AG04449 (cell line): ENCODE data around the gene POU2F3.

Source experiments
- CTCF ChIA-PET: fragments of 350-600 bp; formaldehyde crosslinking; extraction: SDS; loops from one replicate; lab custom pipeline; 2021; ENCODE audit warnings: antibody characterized with exemption; lab: Yijun Ruan, JAX
- POLR2A ChIA-PET: fragments of 400-600, 350-600 bp; formaldehyde crosslinking; extraction: SDS; loops from one replicate; lab custom pipeline; 2020; ENCODE audit warnings: antibody characterized with exemption, inconsistent platforms; lab: Yijun Ruan, JAX
- DNase-seq: peaks from one replicate; pipeline ENCODE4 v3.0.0-alpha.2; 2010; ENCODE audit warnings: low read depth, low spot score
- H3K4me3 ChIP-seq: 2 replicates; pipeline ENCODE4 v1.5.1; 2011; ENCODE audit warnings: low read depth, mild to moderate bottlenecking, control low read depth, low read length
- TF ChIP-seq, protein P1 (sequence below): IDR thresholded peaks from one replicate; pipeline ENCODE4 v1.5.1; 2011; ENCODE audit warnings: mild to moderate bottlenecking, moderate library complexity, low read length, control low read depth, inconsistent platforms; ENCODE audit not compliant: insufficient read depth; ENCODE audit errors: missing control alignments

POU2F3 gene

DNA sequence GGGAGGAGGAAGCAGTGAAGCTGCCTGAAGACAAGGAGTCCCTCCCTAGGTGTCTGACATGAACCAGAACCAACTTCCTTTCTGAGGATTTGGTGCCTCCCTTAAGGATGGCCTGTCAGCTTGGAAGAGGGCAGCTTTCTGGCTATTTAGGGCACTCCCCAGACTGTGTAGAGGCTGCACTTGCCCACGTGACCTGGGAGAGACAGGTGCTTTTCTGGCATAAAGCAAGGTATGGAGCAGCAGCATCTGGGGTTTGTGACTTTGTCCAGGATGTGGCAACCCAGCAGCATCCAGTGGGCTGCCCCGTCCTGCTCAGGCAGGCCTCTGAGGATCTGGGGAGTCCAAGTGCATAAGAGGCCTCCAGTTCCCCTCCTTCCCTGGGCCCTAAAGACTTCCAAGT is 43.2 kb downstream of the POU2F3 start:
- no peak overlapping the region for H3K4me3 ChIP-seq
- TF ChIP-seq, protein P1, sequence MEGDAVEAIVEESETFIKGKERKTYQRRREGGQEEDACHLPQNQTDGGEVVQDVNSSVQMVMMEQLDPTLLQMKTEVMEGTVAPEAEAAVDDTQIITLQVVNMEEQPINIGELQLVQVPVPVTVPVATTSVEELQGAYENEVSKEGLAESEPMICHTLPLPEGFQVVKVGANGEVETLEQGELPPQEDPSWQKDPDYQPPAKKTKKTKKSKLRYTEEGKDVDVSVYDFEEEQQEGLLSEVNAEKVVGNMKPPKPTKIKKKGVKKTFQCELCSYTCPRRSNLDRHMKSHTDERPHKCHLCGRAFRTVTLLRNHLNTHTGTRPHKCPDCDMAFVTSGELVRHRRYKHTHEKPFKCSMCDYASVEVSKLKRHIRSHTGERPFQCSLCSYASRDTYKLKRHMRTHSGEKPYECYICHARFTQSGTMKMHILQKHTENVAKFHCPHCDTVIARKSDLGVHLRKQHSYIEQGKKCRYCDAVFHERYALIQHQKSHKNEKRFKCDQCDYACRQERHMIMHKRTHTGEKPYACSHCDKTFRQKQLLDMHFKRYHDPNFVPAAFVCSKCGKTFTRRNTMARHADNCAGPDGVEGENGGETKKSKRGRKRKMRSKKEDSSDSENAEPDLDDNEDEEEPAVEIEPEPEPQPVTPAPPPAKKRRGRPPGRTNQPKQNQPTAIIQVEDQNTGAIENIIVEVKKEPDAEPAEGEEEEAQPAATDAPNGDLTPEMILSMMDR = no peak
- ChIA-PET CTCF (interaction anchor here (1.2 to 2.0 kb wide), 2 partner anchors 18 to 24 kb away, joined by 3 to 8 read pairs; no protein-coding TSS in a partner anchor), POLR2A (no interaction called here)
- no peak for DNase-seq

DNA sequence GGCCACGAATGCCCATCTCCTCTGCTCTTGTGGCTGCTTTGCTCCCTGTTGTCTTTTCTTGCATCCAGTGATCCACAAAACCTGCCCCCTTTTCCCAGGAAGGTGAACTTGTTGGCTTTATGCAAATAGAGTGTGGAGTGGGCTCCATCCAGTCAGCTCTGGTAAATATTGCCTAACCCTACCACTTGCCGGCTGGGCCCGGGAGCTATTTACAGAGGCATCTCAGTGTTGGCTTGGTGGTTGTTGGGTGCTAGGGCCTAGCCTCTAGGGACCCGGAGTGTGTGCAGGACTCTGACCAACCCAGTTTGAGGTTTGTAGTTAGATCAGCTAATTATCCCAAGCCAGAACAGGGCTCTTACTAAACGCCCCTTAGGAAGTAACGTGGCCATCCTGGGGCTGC is 44.3 kb downstream of the POU2F3 start:
- POLR2A ChIA-PET = no interaction called here
- TF ChIP-seq, protein P1 = no peak
- CTCF ChIA-PET = interaction anchor here (1.2 to 2.0 kb wide), 3 partner anchors 12 to 49 kb away, joined by 3 to 8 read pairs (median 4); no protein-coding TSS in a partner anchor
- no peak overlapping the region for H3K4me3 ChIP-seq
- no peak for DNase-seq

DNA sequence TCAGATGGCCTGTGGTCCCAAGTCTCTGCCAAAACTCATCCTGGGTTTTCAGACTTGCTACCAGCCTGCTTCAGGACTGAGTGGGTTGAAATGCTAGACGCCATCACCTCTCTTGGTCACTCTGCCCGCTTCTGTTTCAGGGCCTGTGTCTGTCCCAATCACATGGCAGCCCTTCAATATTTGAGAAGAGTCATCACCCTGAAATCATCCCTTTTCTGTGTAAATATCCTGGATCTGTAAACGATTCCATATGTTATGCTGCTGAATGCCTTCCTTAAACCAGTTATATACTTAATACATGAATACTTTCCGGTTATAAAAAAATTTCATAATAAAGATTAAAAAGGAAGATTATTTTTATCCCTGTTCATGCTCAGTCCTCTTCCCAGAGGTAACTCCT is 45.3 kb downstream of the POU2F3 start:
- no peak overlapping the region for H3K4me3 ChIP-seq
- DNase-seq = no peak
- ChIA-PET CTCF (interaction anchor here (0.7 to 10.2 kb wide), 3 partner anchors 16 to 113 kb away, joined by 4 to 140 read pairs (median 4); no protein-coding TSS in a partner anchor), POLR2A (no interaction called here)
- TF ChIP-seq, protein P1 = no peak

DNA sequence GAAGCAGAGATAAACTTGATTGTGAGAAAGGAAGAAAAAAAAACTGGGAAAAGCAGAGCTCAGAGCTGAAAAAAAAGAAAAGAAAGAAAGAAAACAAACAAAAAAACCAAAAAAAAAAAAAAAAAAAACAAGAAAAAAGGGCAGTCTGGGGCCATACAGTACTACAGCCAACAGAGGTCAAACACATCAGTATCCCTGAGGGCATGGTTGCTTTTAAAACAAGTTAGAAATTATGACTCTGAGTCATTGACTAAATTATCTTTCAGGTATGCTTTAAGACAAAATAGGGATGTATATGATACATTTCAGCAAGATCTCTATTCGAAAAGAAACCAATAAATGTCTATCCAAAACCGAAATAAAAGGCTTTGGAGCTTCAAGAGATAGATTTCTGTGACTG is 48.1 kb downstream of the POU2F3 start:
- TF ChIP-seq, protein P1 = no peak
- H3K4me3 ChIP-seq = no peak overlapping the region
- POLR2A ChIA-PET = no interaction called here
- no peak for DNase-seq
- CTCF ChIA-PET = interaction anchor here (0.8 to 25.6 kb wide), 4 partner anchors 13 to 120 kb away, joined by 3 to 1135 read pairs (median 73); partner anchors contain the start of gene POU2F3

DNA sequence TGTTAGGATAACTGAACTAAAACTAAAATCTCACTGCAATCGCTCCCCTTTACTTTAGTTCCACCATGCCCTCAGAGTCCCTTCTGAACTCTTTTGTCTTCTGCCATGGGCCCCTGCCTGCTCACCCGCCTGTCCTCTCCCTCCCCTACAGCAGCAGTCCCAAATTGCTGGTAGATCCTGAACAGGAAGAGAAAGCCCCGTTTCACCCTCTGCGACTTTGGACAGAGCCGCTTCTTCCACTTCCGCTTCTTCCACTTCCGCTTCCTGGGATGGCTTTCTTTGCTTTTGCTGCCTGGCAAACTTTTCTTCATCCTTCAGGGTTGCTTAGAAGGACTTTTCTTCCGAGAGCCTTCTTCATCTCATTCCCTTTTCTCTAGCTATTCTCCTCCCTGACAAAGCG is 49.5 kb downstream of the POU2F3 start:
- DNase-seq = no peak
- ChIA-PET CTCF (interaction anchor here (1.5 to 25.6 kb wide), 3 partner anchors 12 to 118 kb away, joined by 3 to 1135 read pairs (median 140); partner anchors contain the start of gene POU2F3), POLR2A (no interaction called here)
- H3K4me3 ChIP-seq = no peak overlapping the region
- TF ChIP-seq, protein P1 = no peak

DNA sequence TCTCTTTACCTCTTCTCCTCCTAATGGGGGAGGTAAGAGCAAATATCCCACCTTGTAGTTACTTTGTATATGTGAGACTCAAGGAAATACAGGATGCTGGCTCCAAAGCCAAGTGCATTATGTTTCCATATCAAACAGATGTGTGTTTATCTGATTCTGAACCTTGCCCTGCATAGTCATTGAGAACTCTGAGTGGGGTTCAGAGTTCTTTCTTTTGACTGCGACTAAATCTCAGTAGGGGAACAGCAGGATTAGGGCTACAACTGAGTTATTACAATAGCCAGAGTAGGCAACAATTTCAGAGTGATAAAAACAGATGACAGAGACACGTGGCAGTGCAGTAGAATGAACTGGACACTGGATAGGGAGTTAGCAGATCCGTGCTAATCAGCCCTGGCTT is 51.0 kb downstream of the POU2F3 start:
- DNase-seq = no peak
- no peak overlapping the region for H3K4me3 ChIP-seq
- TF ChIP-seq, protein P1 = no peak
- ChIA-PET POLR2A (no interaction called here), CTCF (interaction anchor here (10.2 to 25.6 kb wide), 2 partner anchors 10 to 57 kb away, joined by 140 to 1135 read pairs; partner anchors contain the start of gene POU2F3)
